Prostate gland (tissue), 2 donors: ENCODE results near the gene IPO11.

Experiments used
- CTCF ChIP-seq, 4 experiments: fragments of 200-600 bp in 2 of 4; fragments of 450-650 bp in 2 of 4; sonication (generic) in 2 of 4; IDR thresholded peaks; 1 replicate in 3 of 4; 2 replicates in 1 of 4; pipeline ENCODE4 v1.5.1; 2016 to 2019; ENCODE audit warnings: antibody characterized with exemption in 4 of 4, mild to moderate bottlenecking in 2 of 4, moderate library complexity in 2 of 4
- POLR2A ChIP-seq: fragments of 450-650 bp; IDR thresholded peaks from one replicate; pipeline ENCODE4 v1.6.1; 2016; ENCODE audit warnings: antibody characterized with exemption, mild to moderate bottlenecking
- POLR2AphosphoS5 ChIP-seq: sonication (generic); formaldehyde crosslinking; IDR thresholded peaks from one replicate; pipeline ENCODE4 v1.6.1; 2017; ENCODE audit warnings: antibody characterized with exemption

DNA sequence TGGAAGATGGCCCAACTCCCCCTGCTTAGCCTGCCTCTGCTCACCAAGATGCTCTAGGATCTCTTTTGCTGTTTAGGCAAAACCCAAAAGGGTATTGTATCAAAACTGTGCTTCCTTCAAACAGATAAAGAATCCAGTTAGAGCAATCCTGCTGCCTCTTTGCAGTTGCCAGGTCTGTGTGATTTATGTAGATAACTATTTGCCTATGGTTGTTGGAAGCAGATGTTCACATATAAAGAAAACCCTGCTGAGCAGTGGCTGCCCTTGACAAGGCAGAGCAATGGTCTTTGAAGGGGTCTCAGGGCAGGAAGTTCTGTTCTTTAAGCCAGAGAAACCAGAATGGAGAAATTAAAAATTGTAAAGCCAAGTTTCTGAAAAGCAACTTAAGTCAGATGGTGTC is 234.7 kb downstream of the IPO11 start:
- TF ChIP-seq POLR2A (no peak), CTCF (IDR thresholded peaks at IDR 0.05) (no peak), POLR2AphosphoS5 (no peak)
